ENCODE results near the gene FXYD5. TPM values are rescaled to one million over a fixed set of nuclear protein-coding genes. Genes with fewer than 3 reads are reported as not detected.
"Not testable (repeated sequence)": the region's sequence is repeated elsewhere in the genome, so short reads cannot be mapped to it uniquely, and the experiment has no call there.

FXYD5 gene
- total and polyA plus RNA-seq, 4 donors = 71.7 to 179 (median 108) TPM

- Histone ChIP-seq H3K27ac (ENCODE audit: low read depth in 1 of 2, low read length in 2 of 2) (peak overlapping the region in 1 of 2 donors; percentile 87), H3K27me3 (ENCODE audit: control insufficient read depth in 1 of 2, insufficient read depth in 2 of 2, low read length in 1 of 2) (no peaks in the 10 kb centered on the region), H3K36me3 (ENCODE audit: control insufficient read depth in 1 of 2, insufficient read depth in 2 of 2, low read length in 1 of 2) (no peaks in the 10 kb centered on the region), H3K4me1 (ENCODE audit: control insufficient read depth in 1 of 2, insufficient read depth in 2 of 2, low read length in 2 of 2) (no peaks in the 10 kb centered on the region), H3K4me3 (ENCODE audit: low read length in 2 of 2) (peak overlapping the region; percentile 7 to 33), H3K9me3 (ENCODE audit: control insufficient read depth, low read length) (no peaks in the 10 kb centered on the region)
- WGBS, 2 donors = 2 to 3% methylated on average over 42 of the region's 42 CpGs
- intact Hi-C loops (cut with DNase I) = no loop called here
- DNase-seq (peak; percentile 97 to 98), ATAC-seq (ENCODE audit: low FRiP score) (peak; percentile 95)
These were observed 30.2 kb upstream of the FXYD5 start for GRCh38 chr19:35124098-35125060.

GRCh38 chr19:35125270-35125717, 29.2 kb upstream of the FXYD5 start:
- intact Hi-C loops (cut with DNase I) = no loop called here
- no peaks in the 10 kb centered on the region for H3K4me1 ChIP-seq (ENCODE audit: control insufficient read depth in 1 of 2, insufficient read depth in 2 of 2, low read length in 2 of 2)
- no peak overlapping the region for H3K4me3 ChIP-seq (ENCODE audit: low read length in 2 of 2)
- ATAC-seq (ENCODE audit: low FRiP score) (no peak), DNase-seq (no peak)
- WGBS, 2 donors = 91 to 92% methylated on average over 19 of the region's 19 CpGs
- no peak overlapping the region for H3K27ac ChIP-seq (ENCODE audit: low read depth in 1 of 2, low read length in 2 of 2)
- no peaks in the 10 kb centered on the region for H3K36me3 ChIP-seq (ENCODE audit: control insufficient read depth in 1 of 2, insufficient read depth in 2 of 2, low read length in 1 of 2)
- no peaks in the 10 kb centered on the region for H3K27me3 ChIP-seq (ENCODE audit: control insufficient read depth in 1 of 2, insufficient read depth in 2 of 2, low read length in 1 of 2)
- H3K9me3 ChIP-seq (ENCODE audit: control insufficient read depth, low read length) = no peaks in the 10 kb centered on the region

DNA sequence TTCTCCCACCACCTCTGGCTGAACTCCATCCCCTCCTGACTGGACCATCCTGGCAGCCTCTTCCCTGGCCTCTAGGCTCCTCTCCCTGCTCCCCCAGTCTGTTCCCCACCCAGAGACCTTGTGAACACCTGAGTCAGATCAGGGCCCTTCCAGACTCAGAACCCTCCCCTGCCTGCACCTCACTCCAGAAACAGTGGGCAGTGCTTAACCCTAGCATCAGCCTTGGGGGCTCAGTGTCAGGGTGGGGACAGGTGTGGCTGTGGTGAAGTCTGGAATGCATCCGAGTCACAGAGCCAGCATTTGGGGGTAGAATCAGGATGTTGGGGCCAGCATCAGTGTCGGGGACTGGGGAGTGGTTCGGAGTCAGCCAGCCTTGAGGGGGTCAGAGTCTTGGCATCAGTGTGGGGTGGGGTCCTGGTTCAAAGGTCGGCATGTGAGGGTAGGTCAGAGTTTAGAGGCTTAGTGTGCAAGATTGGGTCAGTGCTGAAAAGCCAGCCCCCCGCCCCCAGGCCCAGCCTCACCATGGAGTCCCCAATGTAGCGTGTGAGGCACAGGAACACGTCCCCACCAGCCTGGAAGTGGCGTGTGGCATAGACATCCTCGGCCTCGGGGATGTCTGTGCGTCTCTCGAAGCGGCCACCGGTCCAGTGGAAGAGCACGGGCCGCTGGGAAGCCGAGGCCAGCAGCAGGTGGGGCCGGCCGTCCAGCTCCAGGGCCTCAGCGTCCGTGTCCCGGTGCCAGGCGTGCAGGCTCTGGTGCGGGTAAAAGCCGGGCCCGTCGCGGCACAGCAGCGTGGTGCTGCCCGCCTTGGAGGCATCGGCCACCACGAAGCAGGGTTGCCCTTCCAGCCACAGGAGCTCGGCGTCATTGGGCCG, 28.5 kb upstream of the FXYD5 start:
- Histone ChIP-seq H3K27ac (ENCODE audit: low read depth in 1 of 2, low read length in 2 of 2) (no peak overlapping the region), H3K27me3 (ENCODE audit: control insufficient read depth in 1 of 2, insufficient read depth in 2 of 2, low read length in 1 of 2) (no peaks in the 10 kb centered on the region), H3K9me3 (ENCODE audit: control insufficient read depth, low read length) (no peaks in the 10 kb centered on the region), H3K36me3 (ENCODE audit: control insufficient read depth in 1 of 2, insufficient read depth in 2 of 2, low read length in 1 of 2) (no peaks in the 10 kb centered on the region), H3K4me1 (ENCODE audit: control insufficient read depth in 1 of 2, insufficient read depth in 2 of 2, low read length in 2 of 2) (no peaks in the 10 kb centered on the region), H3K4me3 (ENCODE audit: low read length in 2 of 2) (no peak overlapping the region)
- intact Hi-C loops (cut with DNase I) = no loop called here
- ATAC-seq (ENCODE audit: low FRiP score) (no peak), DNase-seq (no peak)
- WGBS, 2 donors = 87 to 91% methylated on average over 31 to 35 of the region's 35 CpGs

GRCh38 chr19:35126624-35126959, 27.9 kb upstream of the FXYD5 start:
- H3K4me3 ChIP-seq (ENCODE audit: low read length in 2 of 2) = no peak overlapping the region
- ATAC-seq (ENCODE audit: low FRiP score) = no peak
- no peaks in the 10 kb centered on the region for H3K36me3 ChIP-seq (ENCODE audit: control insufficient read depth in 1 of 2, insufficient read depth in 2 of 2, low read length in 1 of 2)
- H3K27me3 ChIP-seq (ENCODE audit: control insufficient read depth in 1 of 2, insufficient read depth in 2 of 2, low read length in 1 of 2) = no peaks in the 10 kb centered on the region
- no peaks in the 10 kb centered on the region for H3K4me1 ChIP-seq (ENCODE audit: control insufficient read depth in 1 of 2, insufficient read depth in 2 of 2, low read length in 2 of 2)
- DNase-seq = no peak
- intact Hi-C loops (cut with DNase I) = no loop called here
- 10 to 18% methylated on average over 20 of the region's 20 CpGs for WGBS, 2 donors
- no peak overlapping the region for H3K27ac ChIP-seq (ENCODE audit: low read depth in 1 of 2, low read length in 2 of 2)
- no peaks in the 10 kb centered on the region for H3K9me3 ChIP-seq (ENCODE audit: control insufficient read depth, low read length)

- no peaks in the 10 kb centered on the region for H3K36me3 ChIP-seq (ENCODE audit: control insufficient read depth in 1 of 2, insufficient read depth in 2 of 2, low read length in 1 of 2)
- no peak overlapping the region for H3K4me3 ChIP-seq (ENCODE audit: low read length in 2 of 2)
- no peaks in the 10 kb centered on the region for H3K9me3 ChIP-seq (ENCODE audit: control insufficient read depth, low read length)
- ATAC-seq (ENCODE audit: low FRiP score) (no peak), DNase-seq (no peak)
- no peak overlapping the region for H3K27ac ChIP-seq (ENCODE audit: low read depth in 1 of 2, low read length in 2 of 2)
- intact Hi-C loops (cut with DNase I) = no loop called here
- no peaks in the 10 kb centered on the region for H3K27me3 ChIP-seq (ENCODE audit: control insufficient read depth in 1 of 2, insufficient read depth in 2 of 2, low read length in 1 of 2)
- H3K4me1 ChIP-seq (ENCODE audit: control insufficient read depth in 1 of 2, insufficient read depth in 2 of 2, low read length in 2 of 2) = no peaks in the 10 kb centered on the region
- whole genome bisulfite sequencing, 2 donors = 85 to 94% methylated on average over 7 of the region's 7 CpGs
These were observed 26.7 kb upstream of the FXYD5 start for GRCh38 chr19:35127871-35128270.

- intact Hi-C loops (cut with DNase I) = no loop called here
- 90 to 93% methylated on average over 9 of the region's 9 CpGs for WGBS, 2 donors
- Histone ChIP-seq H3K9me3 (ENCODE audit: control insufficient read depth, low read length) (no peaks in the 10 kb centered on the region), H3K4me1 (ENCODE audit: control insufficient read depth in 1 of 2, insufficient read depth in 2 of 2, low read length in 2 of 2) (no peaks in the 10 kb centered on the region), H3K36me3 (ENCODE audit: control insufficient read depth in 1 of 2, insufficient read depth in 2 of 2, low read length in 1 of 2) (no peaks in the 10 kb centered on the region), H3K27me3 (ENCODE audit: control insufficient read depth in 1 of 2, insufficient read depth in 2 of 2, low read length in 1 of 2) (no peaks in the 10 kb centered on the region), H3K27ac (ENCODE audit: low read depth in 1 of 2, low read length in 2 of 2) (no peak overlapping the region), H3K4me3 (ENCODE audit: low read length in 2 of 2) (no peak overlapping the region)
- DNase-seq = no peak
- no peak for ATAC-seq (ENCODE audit: low FRiP score)
These were observed 26.0 kb upstream of the FXYD5 start for GRCh38 chr19:35128398-35129057.

GRCh38 chr19:35129724-35130274, 24.7 kb upstream of the FXYD5 start:
- H3K36me3 ChIP-seq (ENCODE audit: control insufficient read depth in 1 of 2, insufficient read depth in 2 of 2, low read length in 1 of 2); H3K9me3 ChIP-seq (ENCODE audit: control insufficient read depth, low read length); ATAC-seq (ENCODE audit: low FRiP score); H3K27ac ChIP-seq (ENCODE audit: low read depth in 1 of 2, low read length in 2 of 2); DNase-seq; intact Hi-C loops (cut with DNase I); H3K4me3 ChIP-seq (ENCODE audit: low read length in 2 of 2); H3K27me3 ChIP-seq (ENCODE audit: control insufficient read depth in 1 of 2, insufficient read depth in 2 of 2, low read length in 1 of 2); H3K4me1 ChIP-seq (ENCODE audit: control insufficient read depth in 1 of 2, insufficient read depth in 2 of 2, low read length in 2 of 2): not testable (repeated sequence)
- WGBS, 2 donors = 69 to 74% methylated on average over 14 of the region's 14 CpGs

All from aorta (tissue), 5 donors.